Testis (tissue), 3 donors: Measurements from ENCODE around the gene CLPSL2. TPM values are rescaled to one million over a fixed set of nuclear protein-coding genes. Genes with fewer than 3 reads are reported as not detected.

Source experiments
- DNase-seq: peaks from one replicate; pipeline ENCODE4 v3.0.0-alpha.2; 2019
- H3K27ac ChIP-seq, 2 donors: fragments of 200-600 bp; sonication (generic); one replicate each; pipeline ENCODE4 v1.5.1; 2019
- H3K27me3 ChIP-seq: fragments of 200-600 bp; sonication (generic); one replicate; pipeline ENCODE4 v1.5.1; 2019
- H3K36me3 ChIP-seq: fragments of 200-600 bp; sonication (generic); one replicate; pipeline ENCODE4 v1.5.1; 2017; ENCODE audit warnings: low read depth; ENCODE audit errors: missing control alignments
- H3K4me1 ChIP-seq: fragments of 200-600 bp; sonication (generic); one replicate; pipeline ENCODE4 v1.5.1; 2019
- H3K4me3 ChIP-seq, 2 donors: fragments of 200-600 bp; sonication (generic); one replicate each; pipeline ENCODE4 v1.5.1; 2017 to 2019
- H3K9me3 ChIP-seq: fragments of 200-600 bp; sonication (generic); one replicate; pipeline ENCODE4 v1.5.1; 2017
- CTCF ChIP-seq, 3 experiments: fragments of 450-650 bp in 2 of 3; fragments of 200-600 bp in 1 of 3; sonication (generic) in 1 of 3; IDR thresholded peaks; one replicate each; pipeline ENCODE4 v1.5.1; 2016 to 2019; ENCODE audit warnings: antibody characterized with exemption in 3 of 3, mild to moderate bottlenecking in 2 of 3, moderate library complexity in 1 of 3
- POLR2A ChIP-seq: fragments of 450-650 bp; IDR thresholded peaks from one replicate; pipeline ENCODE4 v1.6.1; 2017; ENCODE audit warnings: antibody characterized with exemption, mild to moderate bottlenecking, moderate library complexity
- WGBS, 2 donors: methylation state at CpG; one replicate each; pipeline ENCODE4 v1.1.5; 2018; 5-methylcytosine and 5-hydroxymethylcytosine counted together
- intact Hi-C: fragments of 100-400 bp; cut with DNase I; formaldehyde crosslinking; loops from one replicate; pipeline ENCODE4 v1.15.1; 2023; ENCODE audit warnings: low total_unique reads
- polyA plus RNA-seq: library from polyadenylated mRNA; stranded (reverse); fragments of 350-450 nt; fragmentation: Illumina TruSeq; extraction: RNeasy Lipid Tissue Mini Kit (QIAGEN cat#74804); gene quantifications from one replicate; pipeline ENCODE4 v1.2.3, GENCODE V29; 2014; ENCODE audit warnings: low read depth, low replicate concordance; ENCODE audit not compliant: insufficient read depth
- total RNA-seq, 2 donors: library from RNA; depleted of rRNA; stranded (reverse); fragments of >200 nt; gene quantifications; one replicate each; pipeline ENCODE4 v1.2.3, GENCODE V29; 2016

The CLPSL2 gene
- total and polyA plus RNA-seq, 3 donors from 2014 or later: not detected

GRCh38 chr6:35752330-35752729, 24.1 kb upstream of the CLPSL2 start:
- H3K36me3 ChIP-seq: no peaks in the 10 kb centered on the region
- WGBS, 2 donors: 92 to 93% methylated on average over 4 of the region's 4 CpGs
- H3K4me3 ChIP-seq: no peak overlapping the region
- TF ChIP-seq CTCF (IDR thresholded peaks at IDR 0.05) (no peak), POLR2A (no peak)
- H3K27ac ChIP-seq: no peak overlapping the region
- H3K27me3 ChIP-seq: no peaks in the 10 kb centered on the region
- no peaks in the 10 kb centered on the region for H3K9me3 ChIP-seq
- H3K4me1 ChIP-seq: peaks cover 4% of the 10 kb centered on the region
- intact Hi-C loops: no loop called here
- no peak for DNase-seq

- intact Hi-C loops: no loop called here
- DNase-seq: peak; percentile 44
- WGBS, 2 donors: 90 to 93% methylated on average over 3 to 6 of the region's 6 CpGs
Measured at GRCh38 chr6:35754452-35755277, 21.7 kb upstream of the CLPSL2 start.

GRCh38 chr6:35755278-35755924, 21.0 kb upstream of the CLPSL2 start:
- WGBS, 2 donors: 67 to 87% methylated on average over 3 of the region's 3 CpGs
- no peak for TF ChIP-seq CTCF (IDR thresholded peaks at IDR 0.05)
- TF ChIP-seq POLR2A: no peak
- intact Hi-C loops: no loop called here
- Histone ChIP-seq H3K27me3 (no peaks in the 10 kb centered on the region), H3K36me3 (no peaks in the 10 kb centered on the region), H3K9me3 (no peaks in the 10 kb centered on the region), H3K27ac (no peak overlapping the region), H3K4me1 (peaks cover 4% of the 10 kb centered on the region), H3K4me3 (no peak overlapping the region)
- no peak for DNase-seq

More at GRCh38 chr6:35754452-35755277, 21.7 kb upstream of the CLPSL2 start:
- no peaks in the 10 kb centered on the region for H3K27me3 ChIP-seq
- H3K27ac ChIP-seq: no peak overlapping the region
- no peak overlapping the region for H3K4me3 ChIP-seq
- no peaks in the 10 kb centered on the region for H3K9me3 ChIP-seq
- H3K4me1 ChIP-seq: peaks cover 4% of the 10 kb centered on the region
- H3K36me3 ChIP-seq: no peaks in the 10 kb centered on the region
- TF ChIP-seq CTCF (IDR thresholded peaks at IDR 0.05) (no peak), POLR2A (no peak)

- Histone ChIP-seq H3K27ac (no peak overlapping the region), H3K36me3 (no peaks in the 10 kb centered on the region), H3K9me3 (no peaks in the 10 kb centered on the region), H3K4me1 (peaks cover 4% of the 10 kb centered on the region), H3K27me3 (no peaks in the 10 kb centered on the region), H3K4me3 (no peak overlapping the region)
- no peak for DNase-seq
- TF ChIP-seq POLR2A (no peak), CTCF (IDR thresholded peaks at IDR 0.05) (no peak)
- intact Hi-C loops: no loop called here
- WGBS, 2 donors: 67 to 73% methylated on average over 10 of the region's 10 CpGs
Measured at GRCh38 chr6:35757456-35758123, 18.8 kb upstream of the CLPSL2 start.
